SU-DHL-6 (cell line): ENCODE data around the gene UPF3A.

Source experiments
- H2AFZ ChIP-seq: fragments of 200-600 bp; sonication (generic); 2 replicates; pipeline ENCODE4 v1.6.1; 2014; ENCODE audit warnings: low read depth, mild to moderate bottlenecking, moderate library complexity, mixed read lengths, antibody characterized with exemption, low read length; ENCODE audit not compliant: severe bottlenecking
- H3F3A ChIP-seq: fragments of 200-600 bp; shearing (Covaris generic); 2 replicates; pipeline ENCODE4 v1.6.0; 2016; ENCODE audit warnings: antibody characterized with exemption, mild to moderate bottlenecking; ENCODE audit not compliant: insufficient read depth
- H3K27ac ChIP-seq: fragments of 200-600 bp; sonication (generic); 2 replicates; pipeline ENCODE4 v1.5.1; 2016; ENCODE audit warnings: low read depth, mild to moderate bottlenecking, low read length, moderate library complexity, mixed read lengths
- H3K27me3 ChIP-seq: fragments of 200-600 bp; sonication (generic), shearing (Covaris generic); 2 replicates; pipeline ENCODE4 v1.6.0; 2014; ENCODE audit warnings: mild to moderate bottlenecking, low read length
- H3K36me3 ChIP-seq: fragments of 200-600 bp; sonication (generic); 2 replicates; pipeline ENCODE4 v1.6.1; 2014; ENCODE audit warnings: mild to moderate bottlenecking, low read length, mixed read lengths
- H3K4me2 ChIP-seq: fragments of 300-600, 200-600 bp; shearing (Covaris generic), sonication (generic); 2 replicates; pipeline ENCODE4 v1.6.0; 2014; ENCODE audit warnings: low read length, low read depth, mild to moderate bottlenecking; ENCODE audit not compliant: poor library complexity, severe bottlenecking
- H3K4me3 ChIP-seq: fragments of 200-600 bp; sonication (generic); 2 replicates; pipeline ENCODE4 v1.5.1; 2014; ENCODE audit warnings: antibody characterized with exemption, low read length, mild to moderate bottlenecking, mixed read lengths; ENCODE audit not compliant: insufficient read depth, poor library complexity, severe bottlenecking
- H3K79me2 ChIP-seq: fragments of 200-600 bp; sonication (generic); 2 replicates; pipeline ENCODE4 v1.6.1; 2014; ENCODE audit warnings: mild to moderate bottlenecking, low read length, moderate library complexity; ENCODE audit not compliant: insufficient read depth
- H3K9ac ChIP-seq: fragments of 200-600 bp; sonication (generic); 2 replicates; pipeline ENCODE4 v1.7.0; 2014; ENCODE audit warnings: mild to moderate bottlenecking, low read length
- H3K9me2 ChIP-seq: fragments of 200-600 bp; sonication (generic); replicated peaks from 2 replicates; pipeline ENCODE4 v1.6.1; 2014; ENCODE audit warnings: low read length; ENCODE audit not compliant: insufficient read depth
- H3K9me3 ChIP-seq: fragments of 200-600 bp; sonication (generic); 2 replicates; pipeline ENCODE4 v1.6.1; 2014; ENCODE audit warnings: low read length, mixed read lengths; ENCODE audit not compliant: insufficient read depth
- H4K20me1 ChIP-seq: fragments of 200-600 bp; sonication (generic); 2 replicates; pipeline ENCODE4 v1.6.1; 2014; ENCODE audit warnings: low read depth, mild to moderate bottlenecking, antibody characterized with exemption, low read length, moderate library complexity, mixed read lengths
- EZH2phosphoT487 ChIP-seq: fragments of 200-600 bp; sonication (generic), shearing (Covaris generic); conservative IDR thresholded peaks from 2 replicates; pipeline ENCODE4 v1.6.1; 2018; ENCODE audit warnings: mild to moderate bottlenecking, antibody characterized with exemption, low read length, moderate library complexity, mixed read lengths
- TF ChIP-seq, protein P1 (sequence below): fragments of 200-600 bp; sonication (generic); IDR thresholded peaks from one replicate; pipeline ENCODE4 v1.5.1; 2017; ENCODE audit warnings: antibody characterized with exemption, mild to moderate bottlenecking, low read length, moderate library complexity; ENCODE audit not compliant: insufficient read depth, poor library complexity, severe bottlenecking

Gene UPF3A

DNA sequence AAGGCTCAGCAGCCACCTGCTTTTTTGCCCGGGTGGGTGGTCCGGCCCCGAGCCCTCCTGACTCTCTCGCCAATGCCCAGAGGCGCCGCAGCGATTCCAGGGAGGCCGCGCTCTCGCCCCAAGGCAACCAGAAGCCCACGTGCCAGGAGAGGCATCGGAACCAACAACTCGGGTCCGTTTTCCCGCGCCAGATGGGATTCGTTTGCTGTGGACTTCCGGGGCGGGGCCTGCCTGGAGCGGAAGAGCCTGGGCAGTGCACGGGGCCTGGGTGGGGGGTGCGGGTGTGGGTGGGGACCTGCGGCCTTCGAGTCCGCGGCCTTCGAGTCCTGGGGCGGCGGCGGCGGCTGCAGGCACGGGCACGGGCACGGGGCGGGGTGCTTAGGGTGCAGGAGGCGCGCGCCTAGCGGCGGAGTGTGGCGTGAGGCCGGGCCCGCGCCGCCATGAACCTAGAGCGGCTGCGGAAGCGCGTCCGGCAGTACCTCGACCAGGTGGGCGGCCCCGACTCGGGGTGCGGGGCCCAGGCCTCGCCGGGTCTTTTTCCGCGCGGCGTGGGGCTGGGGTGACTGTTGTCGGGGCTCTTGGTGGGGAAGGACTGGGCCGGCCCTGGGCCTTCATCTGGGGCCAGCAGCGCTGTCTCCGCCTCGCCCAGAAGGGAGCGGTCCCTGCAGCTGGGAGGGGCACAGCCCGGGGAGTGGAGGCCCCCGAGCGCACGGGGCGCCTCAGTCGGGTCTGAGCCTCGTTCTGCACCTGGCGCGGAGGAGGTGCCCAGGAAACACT is 46.6 kb upstream of the UPF3A start, which contains the start of gene CDC16:
TSS of gene CDC16 (plus strand) at position 253 of the 777 bp plus-strand sequence. CDS start at position 441, 188 bp downstream.
- H3K9me3 ChIP-seq = no peaks in the 10 kb centered on the region
- peak within 1 kb of the TSS; percentile 99 for H2AFZ ChIP-seq
- H3K9ac ChIP-seq = peak within 1 kb of the TSS; percentile 75
- peaks cover 23% of the 10 kb centered on the region for H3K79me2 ChIP-seq
- H3K9me2 ChIP-seq = no peaks in the 10 kb centered on the region
- no peak for TF ChIP-seq EZH2phosphoT487
- no peaks in the 10 kb centered on the region for H4K20me1 ChIP-seq
- H3K36me3 ChIP-seq = peaks cover 18% of the 10 kb centered on the region; the same call in 1 of the 2 replicates
- no peaks in the 10 kb centered on the region for H3K27me3 ChIP-seq
- peak within 1 kb of the TSS; percentile 59 for H3K27ac ChIP-seq
- H3K4me3 ChIP-seq = peak within 1 kb of the TSS; percentile 67
- H3F3A ChIP-seq = 0 out of 2 replicates have a peak, but pooled peaks cover 6% of the 10 kb centered on the region
- H3K4me2 ChIP-seq = peak within 1 kb of the TSS; percentile 85

DNA sequence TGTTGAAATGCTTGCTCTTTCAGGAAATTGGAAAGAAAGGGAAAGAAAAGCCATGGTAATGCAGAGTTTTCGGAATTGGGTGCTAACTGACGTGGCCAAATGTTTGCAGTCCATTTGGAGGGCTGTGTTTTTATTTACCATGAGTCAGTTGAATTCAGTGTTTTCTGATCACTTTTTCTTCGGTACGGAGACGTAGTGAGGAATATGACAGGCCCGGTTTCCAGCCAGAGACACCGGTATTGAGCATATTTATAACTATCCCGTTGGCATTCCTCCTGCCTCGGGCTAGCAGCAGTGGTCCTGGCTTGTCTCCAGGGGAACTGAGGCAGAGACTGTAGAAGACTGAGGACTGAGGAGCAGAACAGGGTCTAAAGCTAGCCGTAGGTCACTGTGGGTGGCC is 45.7 kb upstream of the UPF3A start:
- no peak for TF ChIP-seq EZH2phosphoT487
- TF ChIP-seq, protein P1, sequence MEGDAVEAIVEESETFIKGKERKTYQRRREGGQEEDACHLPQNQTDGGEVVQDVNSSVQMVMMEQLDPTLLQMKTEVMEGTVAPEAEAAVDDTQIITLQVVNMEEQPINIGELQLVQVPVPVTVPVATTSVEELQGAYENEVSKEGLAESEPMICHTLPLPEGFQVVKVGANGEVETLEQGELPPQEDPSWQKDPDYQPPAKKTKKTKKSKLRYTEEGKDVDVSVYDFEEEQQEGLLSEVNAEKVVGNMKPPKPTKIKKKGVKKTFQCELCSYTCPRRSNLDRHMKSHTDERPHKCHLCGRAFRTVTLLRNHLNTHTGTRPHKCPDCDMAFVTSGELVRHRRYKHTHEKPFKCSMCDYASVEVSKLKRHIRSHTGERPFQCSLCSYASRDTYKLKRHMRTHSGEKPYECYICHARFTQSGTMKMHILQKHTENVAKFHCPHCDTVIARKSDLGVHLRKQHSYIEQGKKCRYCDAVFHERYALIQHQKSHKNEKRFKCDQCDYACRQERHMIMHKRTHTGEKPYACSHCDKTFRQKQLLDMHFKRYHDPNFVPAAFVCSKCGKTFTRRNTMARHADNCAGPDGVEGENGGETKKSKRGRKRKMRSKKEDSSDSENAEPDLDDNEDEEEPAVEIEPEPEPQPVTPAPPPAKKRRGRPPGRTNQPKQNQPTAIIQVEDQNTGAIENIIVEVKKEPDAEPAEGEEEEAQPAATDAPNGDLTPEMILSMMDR = no peak
- Histone ChIP-seq H4K20me1 (no peaks in the 10 kb centered on the region), H3K4me2 (peak overlapping the region; percentile 85), H3K79me2 (peaks cover 23% of the 10 kb centered on the region), H3K9ac (peak overlapping the region; percentile 75), H3F3A (0 out of 2 replicates have a peak, but pooled peaks cover 6% of the 10 kb centered on the region), H3K4me3 (peak overlapping the region; percentile 67), H3K9me3 (no peaks in the 10 kb centered on the region), H3K27me3 (no peaks in the 10 kb centered on the region), H3K27ac (peak overlapping the region; percentile 59), H2AFZ (no peak overlapping the region), H3K9me2 (no peaks in the 10 kb centered on the region), H3K36me3 (peaks cover 22% of the 10 kb centered on the region; the same call in 1 of the 2 replicates)

DNA sequence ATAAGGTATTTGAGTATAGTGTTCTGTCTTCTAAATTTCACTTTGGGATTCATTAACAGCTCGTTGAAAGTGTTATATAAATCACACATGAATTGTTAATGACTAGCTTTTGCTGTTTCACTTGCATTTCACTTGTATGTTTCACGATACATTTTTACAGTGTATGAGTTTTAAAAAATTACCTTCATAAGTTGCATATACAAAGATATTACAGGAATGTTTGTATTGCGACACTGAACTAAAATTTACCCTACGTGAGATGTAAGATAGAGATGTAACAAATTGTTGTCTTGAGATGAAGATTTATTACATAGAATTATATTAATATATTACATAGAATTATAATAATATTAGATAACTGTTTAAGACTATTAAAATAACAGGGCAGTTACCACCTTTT is 45.2 kb upstream of the UPF3A start:
- 0 out of 2 replicates have a peak, but pooled peaks cover 6% of the 10 kb centered on the region for H3F3A ChIP-seq
- peaks cover 27% of the 10 kb centered on the region for H3K36me3 ChIP-seq
- no peak for TF ChIP-seq EZH2phosphoT487
- TF ChIP-seq, protein P1 = no peak
- peak overlapping the region; percentile 75 for H3K9ac ChIP-seq
- H3K4me2 ChIP-seq = peak overlapping the region; percentile 85
- peaks cover 23% of the 10 kb centered on the region for H3K79me2 ChIP-seq
- no peaks in the 10 kb centered on the region for H3K9me2 ChIP-seq
- no peaks in the 10 kb centered on the region for H3K9me3 ChIP-seq
- H2AFZ ChIP-seq = no peak overlapping the region
- no peaks in the 10 kb centered on the region for H3K27me3 ChIP-seq
- no peaks in the 10 kb centered on the region for H4K20me1 ChIP-seq
- H3K4me3 ChIP-seq = peak overlapping the region; percentile 67
- H3K27ac ChIP-seq = no peak overlapping the region
